ENCODE results near the gene CMIP. TPM values are rescaled to one million over a fixed set of nuclear protein-coding genes. Genes with fewer than 3 reads are reported as not detected.

The CMIP gene
- total RNA-seq, 1 donor from 2014 or later, result 46.6 TPM

DNA sequence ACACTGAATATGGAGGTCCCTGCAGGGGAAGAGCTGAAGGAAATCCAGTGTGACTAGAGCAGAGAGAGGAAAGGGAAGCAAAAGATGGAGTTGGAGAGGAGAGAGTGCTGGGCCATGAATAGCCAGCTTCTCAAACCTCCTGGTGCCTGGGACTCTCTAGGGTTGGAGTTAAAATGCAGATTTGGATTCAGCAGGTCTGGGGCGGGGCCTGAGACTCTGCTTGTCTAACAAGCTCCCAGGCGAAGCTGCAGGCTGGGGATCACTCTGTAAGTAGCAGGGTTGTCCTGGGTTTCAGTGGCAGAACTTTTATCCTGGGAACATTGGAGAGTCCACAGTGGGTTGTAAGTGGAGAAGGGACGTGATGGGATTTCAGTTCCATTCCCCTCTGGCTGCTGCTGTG, 231.1 kb downstream of the CMIP start:
- Mint-ChIP-seq H3K4me1 (ENCODE audit: unreplicated experiment) (peaks cover 6% of the 10 kb centered on the region), H3K27me3 (no peaks in the 10 kb centered on the region), H3K36me3 (peaks cover 9% of the 10 kb centered on the region), H3K4me3 (no peak overlapping the region), H3K9me3 (no peaks in the 10 kb centered on the region), H3K27ac (peak overlapping the region; percentile 48)
- DNase-seq (ENCODE audit: extremely low spot score, unreplicated experiment), result no peak
- TF ChIP-seq, protein P1, sequence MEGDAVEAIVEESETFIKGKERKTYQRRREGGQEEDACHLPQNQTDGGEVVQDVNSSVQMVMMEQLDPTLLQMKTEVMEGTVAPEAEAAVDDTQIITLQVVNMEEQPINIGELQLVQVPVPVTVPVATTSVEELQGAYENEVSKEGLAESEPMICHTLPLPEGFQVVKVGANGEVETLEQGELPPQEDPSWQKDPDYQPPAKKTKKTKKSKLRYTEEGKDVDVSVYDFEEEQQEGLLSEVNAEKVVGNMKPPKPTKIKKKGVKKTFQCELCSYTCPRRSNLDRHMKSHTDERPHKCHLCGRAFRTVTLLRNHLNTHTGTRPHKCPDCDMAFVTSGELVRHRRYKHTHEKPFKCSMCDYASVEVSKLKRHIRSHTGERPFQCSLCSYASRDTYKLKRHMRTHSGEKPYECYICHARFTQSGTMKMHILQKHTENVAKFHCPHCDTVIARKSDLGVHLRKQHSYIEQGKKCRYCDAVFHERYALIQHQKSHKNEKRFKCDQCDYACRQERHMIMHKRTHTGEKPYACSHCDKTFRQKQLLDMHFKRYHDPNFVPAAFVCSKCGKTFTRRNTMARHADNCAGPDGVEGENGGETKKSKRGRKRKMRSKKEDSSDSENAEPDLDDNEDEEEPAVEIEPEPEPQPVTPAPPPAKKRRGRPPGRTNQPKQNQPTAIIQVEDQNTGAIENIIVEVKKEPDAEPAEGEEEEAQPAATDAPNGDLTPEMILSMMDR (conservative IDR thresholded peaks at IDR 0.05), result no peak

DNA sequence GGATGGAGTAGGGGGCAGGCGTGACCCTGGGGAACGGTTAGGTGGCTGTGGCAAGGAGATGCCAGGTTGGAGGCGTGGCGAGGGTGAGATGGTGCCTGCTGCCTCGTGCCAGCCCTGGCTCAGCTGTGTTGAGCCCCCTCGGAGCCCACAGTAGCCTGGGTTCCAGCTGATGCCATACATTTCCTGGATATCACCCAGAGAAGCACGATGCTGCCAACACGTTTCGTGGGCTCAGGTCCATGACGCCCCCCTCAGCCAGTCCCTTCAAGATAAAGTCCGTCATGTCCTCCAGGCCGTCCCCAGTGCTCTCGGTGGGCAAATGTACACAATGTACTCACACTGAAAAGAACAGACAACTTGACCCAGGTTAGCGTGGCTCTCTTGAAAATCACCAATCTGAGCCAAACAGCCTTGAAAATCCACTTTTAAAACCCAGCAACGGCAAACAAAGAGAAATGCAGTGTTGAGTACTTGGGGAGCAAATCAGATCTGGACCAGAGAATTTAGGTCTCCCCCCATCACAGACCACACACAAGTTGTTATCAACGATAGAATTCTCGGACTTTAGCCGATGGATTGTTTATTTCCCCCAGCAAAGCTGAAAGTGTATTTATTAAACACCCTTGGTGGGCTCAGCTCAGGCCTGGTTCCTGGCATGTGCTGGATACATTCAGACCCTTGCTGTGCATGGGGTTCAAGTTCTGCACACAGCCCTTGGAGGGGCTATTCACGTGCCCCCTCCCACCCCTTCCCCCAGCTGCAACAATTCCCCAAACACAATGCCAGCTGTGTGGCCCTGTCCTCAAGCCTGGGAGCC, 231.7 kb downstream of the CMIP start:
- no peak for DNase-seq (ENCODE audit: extremely low spot score, unreplicated experiment)
- Mint-ChIP-seq H3K4me1 (ENCODE audit: unreplicated experiment) (peaks cover 6% of the 10 kb centered on the region), H3K27ac (peak overlapping the region; percentile 48), H3K36me3 (peaks cover 9% of the 10 kb centered on the region), H3K4me3 (no peak overlapping the region), H3K27me3 (no peaks in the 10 kb centered on the region), H3K9me3 (no peaks in the 10 kb centered on the region)
- TF ChIP-seq, protein P1 (conservative IDR thresholded peaks at IDR 0.05), result no peak

DNA sequence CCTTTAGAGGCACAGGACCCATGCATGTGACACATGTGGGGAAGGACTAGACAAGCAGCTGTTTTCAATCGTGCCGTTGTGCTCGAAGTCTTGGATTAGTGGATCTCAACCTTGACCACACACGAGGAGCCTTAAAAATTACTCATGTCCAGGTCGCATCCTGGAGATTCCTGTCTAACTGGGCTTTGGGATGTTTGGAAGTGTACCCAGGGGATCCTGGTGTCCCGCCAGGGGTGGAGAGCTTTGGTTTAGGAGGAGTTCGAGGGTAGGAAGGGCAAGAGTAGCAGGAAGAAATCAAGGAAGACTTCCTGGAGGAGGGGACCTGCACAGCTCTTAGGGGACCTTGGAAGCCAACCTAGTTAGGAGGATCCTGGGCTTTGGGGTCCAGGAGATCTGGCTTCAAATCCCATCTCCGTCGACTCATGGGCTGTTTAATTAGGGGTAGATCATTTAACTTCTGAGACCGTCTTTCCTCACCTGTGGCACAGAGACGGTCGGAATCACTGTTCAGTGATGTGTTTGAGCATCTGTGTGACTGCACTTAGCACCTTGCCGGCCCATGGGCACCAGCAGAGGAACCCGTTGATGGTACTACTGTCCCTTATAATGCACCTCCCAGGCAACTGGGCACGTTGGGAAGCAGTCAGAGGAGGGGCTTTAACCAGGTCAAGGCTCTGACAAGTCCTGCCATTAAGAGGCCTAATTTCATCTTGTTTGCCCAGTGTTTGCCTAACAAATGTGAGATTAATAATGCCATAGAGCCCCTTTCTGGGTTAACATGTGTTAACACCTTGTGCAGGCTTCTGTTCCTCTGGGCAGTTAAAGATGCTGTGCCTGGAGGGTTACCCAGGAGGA, 232.5 kb downstream of the CMIP start:
- no peaks in the 10 kb centered on the region for H3K9me3 Mint-ChIP-seq
- peaks cover 6% of the 10 kb centered on the region for H3K4me1 Mint-ChIP-seq (ENCODE audit: unreplicated experiment)
- H3K4me3 Mint-ChIP-seq, result no peak overlapping the region
- no peaks in the 10 kb centered on the region for H3K27me3 Mint-ChIP-seq
- no peak for DNase-seq (ENCODE audit: extremely low spot score, unreplicated experiment)
- H3K27ac Mint-ChIP-seq, result peak overlapping the region; percentile 51
- peaks cover 9% of the 10 kb centered on the region for H3K36me3 Mint-ChIP-seq
- TF ChIP-seq, protein P1 (conservative IDR thresholded peaks at IDR 0.05), result no peak

GRCh38 chr16:81678326-81679095, 233.9 kb downstream of the CMIP start:
- Mint-ChIP-seq H3K27ac (peak overlapping the region; percentile 24), H3K4me3 (no peak overlapping the region), H3K4me1 (ENCODE audit: unreplicated experiment) (peaks cover 6% of the 10 kb centered on the region), H3K27me3 (no peaks in the 10 kb centered on the region), H3K9me3 (no peaks in the 10 kb centered on the region), H3K36me3 (peaks cover 9% of the 10 kb centered on the region)
- TF ChIP-seq, protein P1 (conservative IDR thresholded peaks at IDR 0.05), result no peak
- DNase-seq (ENCODE audit: extremely low spot score, unreplicated experiment), result no peak

DNA sequence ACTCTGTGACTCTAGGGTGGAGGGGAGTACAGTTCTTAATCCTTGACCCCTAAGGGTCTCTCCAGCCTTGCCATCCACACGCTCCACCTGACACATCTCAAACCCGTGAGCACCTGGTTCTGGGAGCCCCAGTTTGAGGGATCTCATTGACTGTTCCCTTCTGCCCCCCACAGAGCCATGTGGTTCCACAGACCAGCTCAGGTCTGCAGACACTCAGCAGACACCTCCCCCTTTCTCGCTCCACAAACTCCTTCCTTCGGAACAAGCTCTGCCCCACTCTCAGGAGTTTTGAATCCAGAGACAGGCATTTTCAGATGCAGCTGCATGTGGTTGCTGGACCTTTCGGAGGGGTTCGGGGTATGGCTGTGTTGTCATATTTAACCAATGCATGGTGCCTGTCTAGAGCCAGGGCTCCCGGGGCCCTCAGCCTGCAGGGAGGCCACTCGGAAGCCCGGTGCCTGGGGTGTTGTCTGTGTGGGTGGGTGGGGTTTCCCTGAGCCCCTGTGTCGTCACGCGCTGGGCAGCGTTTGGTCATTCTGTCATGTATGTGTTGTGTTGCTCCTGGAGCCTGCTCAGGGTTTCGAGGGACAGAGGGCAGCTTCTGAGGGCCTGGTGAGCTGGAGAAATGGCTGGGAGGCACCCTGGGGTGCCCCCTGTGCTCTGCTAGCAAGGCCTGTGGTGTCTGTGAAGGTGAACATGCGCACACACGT, 235.3 kb downstream of the CMIP start:
- Mint-ChIP-seq H3K27ac (no peak overlapping the region), H3K4me1 (ENCODE audit: unreplicated experiment) (peaks cover 6% of the 10 kb centered on the region), H3K9me3 (no peaks in the 10 kb centered on the region), H3K4me3 (no peak overlapping the region), H3K36me3 (peaks cover 9% of the 10 kb centered on the region), H3K27me3 (no peaks in the 10 kb centered on the region)
- TF ChIP-seq, protein P1 (conservative IDR thresholded peaks at IDR 0.05), result no peak
- no peak for DNase-seq (ENCODE audit: extremely low spot score, unreplicated experiment)
